ENCODE measurements around the gene LDLRAD3. TPM values are rescaled to one million over a fixed set of nuclear protein-coding genes. Genes with fewer than 3 reads are reported as not detected.

The LDLRAD3 gene
- total and polyA plus RNA-seq, 4 donors: 2.2 to 14.3 (median 9.9) TPM

DNA sequence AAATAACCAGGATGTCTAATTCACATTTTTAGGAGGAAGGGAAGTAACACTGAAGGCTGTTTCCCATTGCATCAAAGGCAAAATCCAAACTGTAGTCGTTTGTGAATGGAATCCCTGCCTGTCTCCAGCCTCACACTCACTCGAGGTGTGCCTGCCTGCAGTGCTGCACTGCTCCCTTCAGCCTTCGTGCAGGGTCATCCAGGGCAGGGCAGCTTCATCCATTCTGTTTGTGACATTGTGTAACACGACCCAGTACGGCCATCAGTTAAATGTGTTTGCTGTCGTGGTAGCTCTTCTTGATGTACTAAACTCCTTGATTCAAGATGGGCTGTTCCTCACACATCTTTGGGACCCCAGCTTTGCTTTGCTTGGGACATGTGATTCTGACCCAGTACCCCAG lies 34.3 kb downstream of the LDLRAD3 start:
- no peak for DNase-seq
- Histone ChIP-seq H3K27ac (ENCODE audit: low read depth in 1 of 2, low read length in 1 of 2) (no peak overlapping the region), H3K27me3 (ENCODE audit: control insufficient read depth in 3 of 3, insufficient read depth in 3 of 3, low read length in 2 of 3) (no peaks in the 10 kb centered on the region), H3K4me1 (ENCODE audit: control insufficient read depth in 5 of 5, insufficient read depth in 5 of 5, low read length in 5 of 5) (peaks cover 0 to 19% (median 6%) of the 10 kb centered on the region in 5 donors), H3K36me3 (ENCODE audit: control insufficient read depth in 4 of 4, insufficient read depth in 4 of 4, low read length in 4 of 4) (no peaks in the 10 kb centered on the region), H3K4me3 (no peak overlapping the region), H3K9ac (ENCODE audit: insufficient read depth in 1 of 2, low read length in 2 of 2) (no peak overlapping the region), H3K9me3 (ENCODE audit: control insufficient read depth in 4 of 4, insufficient read depth in 3 of 4, low read length in 3 of 4) (peaks cover 0 to 5% (median 1%) of the 10 kb centered on the region in 4 donors)
- TF ChIP-seq, protein P1, sequence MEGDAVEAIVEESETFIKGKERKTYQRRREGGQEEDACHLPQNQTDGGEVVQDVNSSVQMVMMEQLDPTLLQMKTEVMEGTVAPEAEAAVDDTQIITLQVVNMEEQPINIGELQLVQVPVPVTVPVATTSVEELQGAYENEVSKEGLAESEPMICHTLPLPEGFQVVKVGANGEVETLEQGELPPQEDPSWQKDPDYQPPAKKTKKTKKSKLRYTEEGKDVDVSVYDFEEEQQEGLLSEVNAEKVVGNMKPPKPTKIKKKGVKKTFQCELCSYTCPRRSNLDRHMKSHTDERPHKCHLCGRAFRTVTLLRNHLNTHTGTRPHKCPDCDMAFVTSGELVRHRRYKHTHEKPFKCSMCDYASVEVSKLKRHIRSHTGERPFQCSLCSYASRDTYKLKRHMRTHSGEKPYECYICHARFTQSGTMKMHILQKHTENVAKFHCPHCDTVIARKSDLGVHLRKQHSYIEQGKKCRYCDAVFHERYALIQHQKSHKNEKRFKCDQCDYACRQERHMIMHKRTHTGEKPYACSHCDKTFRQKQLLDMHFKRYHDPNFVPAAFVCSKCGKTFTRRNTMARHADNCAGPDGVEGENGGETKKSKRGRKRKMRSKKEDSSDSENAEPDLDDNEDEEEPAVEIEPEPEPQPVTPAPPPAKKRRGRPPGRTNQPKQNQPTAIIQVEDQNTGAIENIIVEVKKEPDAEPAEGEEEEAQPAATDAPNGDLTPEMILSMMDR (IDR thresholded peaks at IDR 0.05; ENCODE audit: control extremely low read depth, extremely low read depth): no peak
- WGBS, 2 donors: 56 to 59% methylated on average over 6 of the region's 6 CpGs
- no peak for ATAC-seq (ENCODE audit: insufficient read depth, low FRiP score)

DNA sequence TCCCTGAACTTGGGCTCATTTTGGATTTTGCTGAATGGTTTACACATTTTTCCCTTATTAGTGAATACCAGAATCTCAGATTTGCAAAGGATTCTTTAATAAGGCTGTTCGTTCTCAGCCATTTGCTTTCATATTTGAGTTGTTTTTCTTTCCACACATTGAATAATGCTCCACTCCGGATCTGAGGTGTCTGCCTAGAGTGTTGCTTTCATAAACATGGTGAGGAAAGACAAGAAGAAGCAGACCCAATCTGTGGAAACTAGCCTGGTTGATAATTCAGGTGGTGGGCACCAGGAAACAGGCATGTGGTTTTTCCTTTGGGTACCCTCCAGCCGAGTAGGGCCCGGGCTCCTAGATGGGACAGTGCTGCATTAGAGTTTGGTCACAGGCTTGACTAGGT lies 35.0 kb downstream of the LDLRAD3 start:
- Histone ChIP-seq H3K9ac (ENCODE audit: insufficient read depth in 1 of 2, low read length in 2 of 2) (no peak overlapping the region), H3K27ac (ENCODE audit: low read depth in 1 of 2, low read length in 1 of 2) (no peak overlapping the region), H3K9me3 (ENCODE audit: control insufficient read depth in 4 of 4, insufficient read depth in 3 of 4, low read length in 3 of 4) (peaks cover 0 to 5% (median 1%) of the 10 kb centered on the region in 4 donors), H3K27me3 (ENCODE audit: control insufficient read depth in 3 of 3, insufficient read depth in 3 of 3, low read length in 2 of 3) (no peaks in the 10 kb centered on the region), H3K4me3 (no peak overlapping the region), H3K36me3 (ENCODE audit: control insufficient read depth in 4 of 4, insufficient read depth in 4 of 4, low read length in 4 of 4) (no peaks in the 10 kb centered on the region), H3K4me1 (ENCODE audit: control insufficient read depth in 5 of 5, insufficient read depth in 5 of 5, low read length in 5 of 5) (peaks cover 0 to 21% (median 6%) of the 10 kb centered on the region in 5 donors)
- ATAC-seq (ENCODE audit: insufficient read depth, low FRiP score) (no peak), DNase-seq (no peak)
- WGBS, 2 donors: 81 to 87% methylated on average over 4 of the region's 4 CpGs
- TF ChIP-seq, protein P1 (IDR thresholded peaks at IDR 0.05; ENCODE audit: control extremely low read depth, extremely low read depth): no peak

- TF ChIP-seq, protein P1 (IDR thresholded peaks at IDR 0.05; ENCODE audit: control extremely low read depth, extremely low read depth): no peak
- H3K27ac ChIP-seq (ENCODE audit: low read depth in 1 of 2, low read length in 1 of 2): no peak overlapping the region
- DNase-seq: no peak
- no peaks in the 10 kb centered on the region for H3K27me3 ChIP-seq (ENCODE audit: control insufficient read depth in 3 of 3, insufficient read depth in 3 of 3, low read length in 2 of 3)
- no peak for ATAC-seq (ENCODE audit: insufficient read depth, low FRiP score)
- 61 to 67% methylated on average over 9 of the region's 9 CpGs for WGBS, 2 donors
- no peak overlapping the region for H3K4me3 ChIP-seq
- peaks cover 0 to 26% (median 7%) of the 10 kb centered on the region in 5 donors for H3K4me1 ChIP-seq (ENCODE audit: control insufficient read depth in 5 of 5, insufficient read depth in 5 of 5, low read length in 5 of 5)
- H3K36me3 ChIP-seq (ENCODE audit: control insufficient read depth in 4 of 4, insufficient read depth in 4 of 4, low read length in 4 of 4): no peaks in the 10 kb centered on the region
- H3K9me3 ChIP-seq (ENCODE audit: control insufficient read depth in 4 of 4, insufficient read depth in 3 of 4, low read length in 3 of 4): peaks cover 0 to 2% (median 0%) of the 10 kb centered on the region in 4 donors
- no peak overlapping the region for H3K9ac ChIP-seq (ENCODE audit: insufficient read depth in 1 of 2, low read length in 2 of 2)
Measured at GRCh38 chr11:35980686-35981390, 37.0 kb downstream of the LDLRAD3 start.

Data from lung (tissue), 12 donors.